Chondrocyte (in vitro differentiated cells): ENCODE measurements around the gene COPB2. TPM values are rescaled to one million over a fixed set of nuclear protein-coding genes. Genes with fewer than 3 reads are reported as not detected.

Experiments used
- DNase-seq: peaks from one replicate; pipeline ENCODE4 v3.0.0; 2021; ENCODE audit warnings: mixed read lengths, low spot score
- H3K27ac Mint-ChIP-seq: one replicate; pipeline ENCODE4 v1.8.0; 2021; ENCODE audit warnings: mild to moderate bottlenecking, moderate library complexity, mixed read lengths; ENCODE audit not compliant: unreplicated experiment
- H3K27me3 Mint-ChIP-seq: 2 replicates; pipeline ENCODE4 v1.8.0; 2021; ENCODE audit warnings: low read depth, mixed read lengths
- H3K36me3 Mint-ChIP-seq: 2 replicates; pipeline ENCODE4 v1.8.0; 2021; ENCODE audit warnings: low read depth, mixed read lengths
- H3K4me1 Mint-ChIP-seq: 2 replicates; pipeline ENCODE4 v1.8.0; 2021; ENCODE audit warnings: low read depth, mild to moderate bottlenecking, mixed read lengths
- H3K4me3 Mint-ChIP-seq: one replicate; pipeline ENCODE4 v1.8.0; 2021; ENCODE audit warnings: mild to moderate bottlenecking, moderate library complexity, mixed read lengths; ENCODE audit not compliant: unreplicated experiment
- H3K9me3 Mint-ChIP-seq: 2 replicates; pipeline ENCODE4 v1.8.0; 2021; ENCODE audit warnings: low read depth, mixed read lengths
- total RNA-seq: library from RNA; stranded (reverse); gene quantifications from 3 replicates; pipeline ENCODE4 v1.2.1, GENCODE V29; 2021
- TF ChIP-seq, protein P1 (sequence below): fragments of 200-600 bp; sonication (generic); IDR thresholded peaks from 2 replicates; pipeline ENCODE4 v1.5.0; 2021; ENCODE audit warnings: antibody characterized with exemption, mild to moderate bottlenecking, moderate library complexity

Gene COPB2
- total RNA-seq, 1 donor from 2014 or later = 180 TPM

DNA sequence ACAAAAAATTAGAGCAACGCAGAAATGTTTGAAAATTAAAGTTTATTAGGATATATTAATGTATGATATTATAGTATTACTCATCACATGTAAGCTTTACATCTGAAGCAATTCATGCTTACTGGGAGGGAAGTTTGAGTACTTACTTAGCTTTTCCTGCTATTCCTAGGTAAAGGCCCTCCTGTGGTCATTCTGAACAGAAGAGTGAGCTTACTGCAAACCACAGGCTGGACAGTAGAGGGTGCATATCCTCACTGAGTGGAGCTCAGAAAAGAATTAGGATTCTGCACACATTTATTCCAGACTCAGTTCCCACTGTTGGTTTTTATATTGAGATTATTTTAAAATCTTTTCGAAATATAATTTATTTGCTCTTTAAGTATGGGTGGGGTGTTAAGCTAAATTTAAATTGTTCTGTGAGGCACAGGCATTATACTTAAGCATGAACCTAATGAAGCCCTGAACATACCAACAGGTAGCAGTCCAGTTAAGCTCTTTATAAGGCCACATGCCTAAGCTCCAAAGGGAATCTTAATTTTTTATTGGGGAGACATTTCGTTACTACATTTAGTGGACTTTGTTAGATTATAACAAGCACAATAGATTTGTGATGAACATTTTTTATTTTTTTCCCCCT, 35.4 kb downstream of the COPB2 start:
- peaks cover 50% of the 10 kb centered on the region for H3K36me3 Mint-ChIP-seq
- DNase-seq = no peak
- H3K4me3 Mint-ChIP-seq = no peak overlapping the region
- H3K27ac Mint-ChIP-seq = no peak overlapping the region
- TF ChIP-seq, protein P1, sequence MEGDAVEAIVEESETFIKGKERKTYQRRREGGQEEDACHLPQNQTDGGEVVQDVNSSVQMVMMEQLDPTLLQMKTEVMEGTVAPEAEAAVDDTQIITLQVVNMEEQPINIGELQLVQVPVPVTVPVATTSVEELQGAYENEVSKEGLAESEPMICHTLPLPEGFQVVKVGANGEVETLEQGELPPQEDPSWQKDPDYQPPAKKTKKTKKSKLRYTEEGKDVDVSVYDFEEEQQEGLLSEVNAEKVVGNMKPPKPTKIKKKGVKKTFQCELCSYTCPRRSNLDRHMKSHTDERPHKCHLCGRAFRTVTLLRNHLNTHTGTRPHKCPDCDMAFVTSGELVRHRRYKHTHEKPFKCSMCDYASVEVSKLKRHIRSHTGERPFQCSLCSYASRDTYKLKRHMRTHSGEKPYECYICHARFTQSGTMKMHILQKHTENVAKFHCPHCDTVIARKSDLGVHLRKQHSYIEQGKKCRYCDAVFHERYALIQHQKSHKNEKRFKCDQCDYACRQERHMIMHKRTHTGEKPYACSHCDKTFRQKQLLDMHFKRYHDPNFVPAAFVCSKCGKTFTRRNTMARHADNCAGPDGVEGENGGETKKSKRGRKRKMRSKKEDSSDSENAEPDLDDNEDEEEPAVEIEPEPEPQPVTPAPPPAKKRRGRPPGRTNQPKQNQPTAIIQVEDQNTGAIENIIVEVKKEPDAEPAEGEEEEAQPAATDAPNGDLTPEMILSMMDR = peak; percentile 86
- no peaks in the 10 kb centered on the region for H3K9me3 Mint-ChIP-seq
- H3K27me3 Mint-ChIP-seq = no peaks in the 10 kb centered on the region
- peaks cover 4% of the 10 kb centered on the region for H3K4me1 Mint-ChIP-seq

DNA sequence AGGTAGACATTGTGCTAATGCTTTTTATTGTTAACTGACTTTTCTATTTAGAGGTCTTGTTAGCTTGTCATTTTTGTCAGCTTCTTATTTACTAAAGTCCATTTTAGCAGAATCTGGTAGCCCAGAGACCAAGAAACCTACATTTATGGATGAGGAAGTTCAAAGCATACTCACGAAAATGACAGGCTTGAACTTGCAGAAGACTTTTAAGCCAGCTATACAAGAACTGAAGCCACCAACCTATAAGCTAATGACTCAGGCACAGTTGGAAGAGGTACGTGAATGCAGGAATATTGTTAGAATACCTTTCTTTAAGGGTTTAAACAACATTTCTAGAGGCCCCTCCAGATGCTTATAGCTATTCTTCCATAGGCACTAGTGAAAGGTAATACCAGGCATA, 42.7 kb downstream of the COPB2 start:
- TF ChIP-seq, protein P1 = no peak
- Mint-ChIP-seq H3K9me3 (peaks cover 4% of the 10 kb centered on the region), H3K27ac (no peak overlapping the region), H3K4me3 (no peak overlapping the region), H3K36me3 (peaks cover 24% of the 10 kb centered on the region), H3K27me3 (peaks cover under 1% of the 10 kb centered on the region), H3K4me1 (peaks cover 8% of the 10 kb centered on the region)
- no peak for DNase-seq

DNA sequence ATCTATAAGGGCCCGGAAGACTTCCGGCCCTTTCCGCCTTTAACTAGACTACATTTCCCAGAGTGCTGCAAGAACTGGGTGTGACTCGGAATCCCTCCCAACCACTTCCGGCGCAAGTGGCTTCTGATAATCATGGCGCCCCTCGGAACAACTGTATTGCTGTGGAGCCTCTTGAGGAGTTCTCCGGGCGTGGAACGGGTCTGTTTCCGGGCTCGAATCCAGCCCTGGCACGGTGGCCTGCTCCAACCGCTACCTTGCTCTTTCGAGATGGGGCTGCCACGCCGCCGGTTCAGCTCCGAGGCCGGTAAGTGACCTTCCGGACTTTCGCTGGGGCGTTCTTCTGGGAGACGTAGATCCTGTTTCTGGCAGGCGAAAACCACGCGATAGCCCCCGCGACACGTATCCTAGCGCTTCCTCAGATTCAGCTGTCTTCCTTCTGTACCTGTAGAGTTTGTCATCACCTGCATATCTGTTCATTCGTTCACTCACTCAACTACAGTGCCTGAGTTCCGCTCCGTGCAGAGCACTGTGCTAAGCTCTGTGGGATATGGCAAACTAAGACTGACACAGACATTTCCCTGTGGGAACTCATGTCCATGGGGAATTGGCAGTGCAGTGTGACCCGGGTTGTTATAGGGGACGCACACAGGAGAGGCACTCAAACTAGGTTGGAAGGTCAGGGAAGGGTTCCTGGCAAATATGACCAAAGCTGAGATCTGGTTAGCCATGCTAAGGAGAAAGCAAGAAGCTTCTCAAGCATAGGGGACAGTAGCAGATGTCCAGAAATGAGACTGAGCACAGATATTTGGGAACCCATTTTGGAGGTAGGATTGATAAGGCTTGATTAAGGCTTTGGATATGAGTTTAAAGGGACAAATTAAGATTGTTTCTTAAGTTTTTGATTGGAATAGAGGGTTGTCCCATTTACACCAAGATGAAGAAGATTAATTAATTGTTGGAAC, 45.3 kb downstream of the COPB2 start, which contains the start of gene MRPS22:
Gene MRPS22 (plus strand): TSS at position 126 of the 962 bp plus-strand sequence. CDS start 7 bp downstream, at position 133.
- no peak for DNase-seq
- Mint-ChIP-seq H3K4me3 (peak within 1 kb of the TSS; percentile 34), H3K9me3 (peaks cover 4% of the 10 kb centered on the region), H3K27ac (peak within 1 kb of the TSS; percentile 68), H3K36me3 (peaks cover 8% of the 10 kb centered on the region), H3K27me3 (peaks cover 18% of the 10 kb centered on the region), H3K4me1 (peaks cover 4% of the 10 kb centered on the region)
- TF ChIP-seq, protein P1 = no peak

DNA sequence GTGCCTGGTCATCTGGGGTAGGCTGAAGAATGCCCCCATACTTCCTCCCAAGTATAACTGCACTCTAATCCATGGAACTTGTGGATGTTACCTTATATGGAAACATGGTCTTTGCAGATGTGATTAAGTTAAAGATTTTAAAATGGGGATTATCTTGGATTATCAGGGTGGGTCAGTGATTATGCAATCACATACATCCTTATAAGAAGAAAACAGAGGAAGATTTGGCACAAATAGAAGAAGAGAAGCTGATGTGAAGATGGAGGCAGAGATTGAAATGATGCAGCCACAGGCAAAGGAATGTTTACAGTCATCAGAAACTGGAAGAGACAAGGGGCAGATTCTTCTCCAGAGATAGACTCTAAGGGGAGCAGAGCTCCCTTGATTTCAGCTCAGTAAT, 47.4 kb downstream of the COPB2 start:
- Mint-ChIP-seq H3K27ac (no peak overlapping the region), H3K9me3 (peaks cover 4% of the 10 kb centered on the region), H3K36me3 (peaks cover 3% of the 10 kb centered on the region), H3K27me3 (peaks cover 26% of the 10 kb centered on the region), H3K4me3 (no peak overlapping the region), H3K4me1 (peaks cover 4% of the 10 kb centered on the region)
- no peak for DNase-seq
- TF ChIP-seq, protein P1 = no peak

DNA sequence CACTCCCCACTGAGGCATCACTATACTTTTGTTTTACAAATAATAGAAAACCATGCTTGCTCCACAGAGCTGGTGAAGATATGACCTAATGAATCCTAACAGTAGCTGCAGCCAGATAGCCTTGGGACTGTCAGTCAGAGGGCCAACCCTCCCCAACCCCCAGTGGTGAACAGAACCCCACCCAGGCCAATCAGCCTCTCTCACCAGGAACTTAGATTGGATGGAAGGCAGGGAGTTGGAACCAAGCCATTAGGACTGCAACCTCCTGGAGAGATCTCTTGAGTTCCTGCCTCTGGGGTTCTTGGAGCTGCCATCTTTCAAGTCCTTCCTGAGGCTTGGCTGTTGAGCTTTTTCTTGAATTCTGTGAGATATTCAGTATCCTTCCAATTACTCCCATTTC, 48.7 kb downstream of the COPB2 start:
- Mint-ChIP-seq H3K36me3 (peaks cover 3% of the 10 kb centered on the region), H3K4me1 (peaks cover 4% of the 10 kb centered on the region), H3K27me3 (peaks cover 29% of the 10 kb centered on the region), H3K27ac (no peak overlapping the region), H3K9me3 (peaks cover 4% of the 10 kb centered on the region), H3K4me3 (no peak overlapping the region)
- no peak for DNase-seq
- TF ChIP-seq, protein P1 = no peak
